Tibial nerve (tissue), 4 donors: ENCODE data around the gene COL8A1. TPM values are rescaled to one million over a fixed set of nuclear protein-coding genes. Genes with fewer than 3 reads are reported as not detected.

ENCODE experiments used
- DNase-seq, 2 donors: peaks; one replicate each; pipeline ENCODE4 v3.0.0-alpha.2; 2019; ENCODE audit warnings: low spot score in 2 of 2
- H3K27ac ChIP-seq, 4 donors: fragments of 200-600 bp; sonication (generic) in 3 of 4; one replicate each; pipeline ENCODE4 v1.5.1; 2017 to 2019; ENCODE audit warnings: mild to moderate bottlenecking in 1 of 4
- H3K27me3 ChIP-seq, 2 donors: fragments of 200-600 bp; sonication (generic) in 1 of 2; one replicate each; pipeline versions ENCODE4 v1.5.1 to v1.6.0; 2017 to 2019
- H3K36me3 ChIP-seq, 3 donors: fragments of 200-600 bp; sonication (generic); one replicate each; pipeline ENCODE4 v1.5.1; 2018 to 2019
- H3K4me1 ChIP-seq, 4 donors: fragments of 200-600 bp; sonication (generic) in 3 of 4; one replicate each; pipeline ENCODE4 v1.5.1; 2017 to 2019
- H3K4me3 ChIP-seq, 4 donors: fragments of 200-600 bp; sonication (generic) in 3 of 4; one replicate each; pipeline ENCODE4 v1.5.1; 2017 to 2019; ENCODE audit warnings: mild to moderate bottlenecking in 1 of 4, moderate library complexity in 1 of 4
- H3K9me3 ChIP-seq, 4 donors: fragments of 200-600 bp; sonication (generic) in 3 of 4; one replicate each; pipeline ENCODE4 v1.5.1; 2017 to 2019
- EP300 ChIP-seq, 2 donors: sonication (generic); formaldehyde crosslinking; IDR thresholded peaks; one replicate each; pipeline ENCODE4 v1.6.1; 2017; ENCODE audit warnings: antibody characterized with exemption in 2 of 2, mild to moderate bottlenecking in 1 of 2
- POLR2A ChIP-seq, 2 donors: fragments of 450-650 bp; IDR thresholded peaks; one replicate each; pipeline ENCODE4 v1.6.1; 2017; ENCODE audit warnings: antibody characterized with exemption in 2 of 2, mild to moderate bottlenecking in 2 of 2, moderate library complexity in 2 of 2
- WGBS, 2 donors: methylation state at CpG; one replicate each; pipeline ENCODE4 v1.1.5; 2018; 5-methylcytosine and 5-hydroxymethylcytosine counted together
- total RNA-seq, 4 donors: library from RNA; depleted of rRNA; stranded (reverse); fragments of >200 nt; gene quantifications; one replicate each; pipeline ENCODE4 v1.1.0, GENCODE V29; 2016
- TF ChIP-seq, protein P1 (sequence below), 5 experiments: fragments of 200-600 bp in 3 of 5; fragments of 450-650 bp in 2 of 5; sonication (generic) in 3 of 5; IDR thresholded peaks; one replicate each; pipeline ENCODE4 v1.5.1; 2016 to 2019; ENCODE audit warnings: antibody characterized with exemption in 5 of 5, mild to moderate bottlenecking in 3 of 5, moderate library complexity in 2 of 5

COL8A1 gene
- total RNA-seq, 4 donors from 2014 or later = 144 to 217 (median 177) TPM

DNA sequence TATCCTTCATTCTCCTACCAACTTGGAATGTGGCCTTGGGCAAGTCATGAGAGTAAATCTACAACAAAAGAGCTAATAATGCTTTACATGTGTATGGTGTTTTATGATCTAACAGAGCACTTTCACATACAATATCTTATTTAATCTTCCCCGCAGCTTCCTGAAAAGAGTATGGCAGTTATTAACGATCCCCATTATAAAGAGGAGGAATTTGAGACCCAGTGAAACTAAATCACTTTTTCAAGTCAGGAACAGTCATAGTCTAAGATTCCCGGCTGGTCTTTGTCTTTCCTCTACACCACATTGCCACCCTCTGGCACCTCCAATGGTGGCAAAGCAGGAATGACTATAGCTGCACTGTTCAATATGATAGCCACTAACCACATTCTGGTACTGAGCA, 109.5 kb downstream of the COL8A1 start:
- peak in 1 of 2 donors; percentile 33 for DNase-seq
- Histone ChIP-seq H3K9me3 (no peaks in the 10 kb centered on the region), H3K4me3 (no peak overlapping the region), H3K27me3 (no peaks in the 10 kb centered on the region), H3K4me1 (peaks cover 0 to 18% (median 0%) of the 10 kb centered on the region in 4 donors), H3K36me3 (no peaks in the 10 kb centered on the region), H3K27ac (peak overlapping the region in 1 of 4 donors; percentile 16)
- TF ChIP-seq EP300 (IDR thresholded peaks at IDR 0.05) = no peak
- TF ChIP-seq, protein P1, sequence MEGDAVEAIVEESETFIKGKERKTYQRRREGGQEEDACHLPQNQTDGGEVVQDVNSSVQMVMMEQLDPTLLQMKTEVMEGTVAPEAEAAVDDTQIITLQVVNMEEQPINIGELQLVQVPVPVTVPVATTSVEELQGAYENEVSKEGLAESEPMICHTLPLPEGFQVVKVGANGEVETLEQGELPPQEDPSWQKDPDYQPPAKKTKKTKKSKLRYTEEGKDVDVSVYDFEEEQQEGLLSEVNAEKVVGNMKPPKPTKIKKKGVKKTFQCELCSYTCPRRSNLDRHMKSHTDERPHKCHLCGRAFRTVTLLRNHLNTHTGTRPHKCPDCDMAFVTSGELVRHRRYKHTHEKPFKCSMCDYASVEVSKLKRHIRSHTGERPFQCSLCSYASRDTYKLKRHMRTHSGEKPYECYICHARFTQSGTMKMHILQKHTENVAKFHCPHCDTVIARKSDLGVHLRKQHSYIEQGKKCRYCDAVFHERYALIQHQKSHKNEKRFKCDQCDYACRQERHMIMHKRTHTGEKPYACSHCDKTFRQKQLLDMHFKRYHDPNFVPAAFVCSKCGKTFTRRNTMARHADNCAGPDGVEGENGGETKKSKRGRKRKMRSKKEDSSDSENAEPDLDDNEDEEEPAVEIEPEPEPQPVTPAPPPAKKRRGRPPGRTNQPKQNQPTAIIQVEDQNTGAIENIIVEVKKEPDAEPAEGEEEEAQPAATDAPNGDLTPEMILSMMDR (IDR thresholded peaks at IDR 0.05) = peak in 3 of 5 experiments; percentile 22 to 41 (median 26)
- WGBS, 2 donors = 34 to 40% methylated on average over 3 of the region's 3 CpGs

GRCh38 chr3:99751649-99752048, 113.3 kb downstream of the COL8A1 start:
- no peak for DNase-seq
- no peaks in the 10 kb centered on the region for H3K9me3 ChIP-seq
- H3K4me3 ChIP-seq = no peak overlapping the region
- no peaks in the 10 kb centered on the region for H3K36me3 ChIP-seq
- 41 to 43% methylated on average over 4 of the region's 4 CpGs for WGBS, 2 donors
- peak overlapping the region in 3 of 4 donors; percentile 14 to 86 (median 39) for H3K27ac ChIP-seq
- H3K27me3 ChIP-seq = no peaks in the 10 kb centered on the region
- H3K4me1 ChIP-seq = peaks cover 0 to 34% (median 3%) of the 10 kb centered on the region in 4 donors
- no peak for TF ChIP-seq POLR2A (IDR thresholded peaks at IDR 0.05)
- no peak for TF ChIP-seq EP300 (IDR thresholded peaks at IDR 0.05)
- TF ChIP-seq, protein P1 (IDR thresholded peaks at IDR 0.05) = no peak

DNA sequence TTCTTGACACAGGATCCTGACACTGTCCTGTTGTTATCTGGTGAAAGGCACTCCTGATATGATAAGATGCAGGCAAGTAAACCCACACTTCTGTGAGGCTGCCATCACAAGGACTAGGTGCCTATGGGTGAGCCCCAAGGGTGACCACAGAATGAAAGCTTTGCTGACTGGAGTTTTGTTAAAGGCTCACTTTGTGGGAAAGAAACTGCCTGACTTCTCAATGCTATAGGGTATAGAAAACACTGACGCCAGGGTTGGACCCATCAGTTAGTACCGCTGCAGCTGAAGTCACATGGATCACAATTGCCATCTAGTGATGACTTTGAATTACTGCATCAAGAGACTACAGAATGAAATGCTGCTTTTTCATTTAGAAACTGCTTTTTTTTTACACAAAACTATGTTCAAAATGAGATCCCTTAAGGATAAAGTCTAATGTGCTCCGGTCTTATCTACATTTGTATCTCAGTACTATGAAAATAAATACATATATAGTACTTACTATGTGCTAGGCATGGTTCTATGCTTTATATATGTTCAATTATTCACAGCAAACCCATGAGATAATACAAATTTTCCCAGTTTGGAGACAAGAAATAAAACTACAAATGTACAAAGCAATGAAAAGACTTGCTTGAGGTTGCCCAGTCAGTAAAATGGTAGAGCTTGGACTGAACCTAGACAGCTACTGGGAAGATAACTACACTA, 115.0 kb downstream of the COL8A1 start:
- Histone ChIP-seq H3K36me3 (no peaks in the 10 kb centered on the region), H3K27ac (peak overlapping the region in 2 of 4 donors; percentile 63 to 86), H3K27me3 (no peaks in the 10 kb centered on the region), H3K4me1 (peaks cover 0 to 34% (median 3%) of the 10 kb centered on the region in 4 donors), H3K4me3 (no peak overlapping the region), H3K9me3 (no peaks in the 10 kb centered on the region)
- DNase-seq = peak in 1 of 2 donors; percentile 22
- WGBS, 2 donors = 3% methylated on average over 3 of the region's 3 CpGs
- TF ChIP-seq, protein P1 (IDR thresholded peaks at IDR 0.05) = peak; percentile 55 to 82 (median 73)
- no peak for TF ChIP-seq POLR2A (IDR thresholded peaks at IDR 0.05)

DNA sequence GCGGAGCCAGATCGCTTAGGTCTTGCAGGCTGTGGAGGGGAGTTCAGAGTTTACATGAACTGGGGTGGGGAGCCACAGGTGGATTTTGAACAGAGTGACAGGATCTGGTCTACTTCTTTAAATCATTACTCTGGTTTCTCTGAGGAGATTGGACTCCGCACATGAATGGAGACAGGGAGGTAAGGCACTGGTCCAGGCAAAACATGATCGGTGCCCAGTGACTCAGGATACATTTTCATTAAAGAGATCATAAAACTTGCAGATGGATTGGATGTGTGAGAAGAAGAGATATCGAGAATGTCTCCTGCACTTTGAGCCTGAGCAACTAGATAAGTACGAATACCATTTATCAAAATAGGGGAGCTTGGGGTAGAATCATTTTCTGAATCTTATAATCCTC, 117.4 kb downstream of the COL8A1 start:
- WGBS, 2 donors = 80 to 81% methylated on average over 6 of the region's 6 CpGs
- DNase-seq = peak in 1 of 2 donors; percentile 39
- TF ChIP-seq, protein P1 (IDR thresholded peaks at IDR 0.05) = no peak
- TF ChIP-seq POLR2A (IDR thresholded peaks at IDR 0.05) (no peak), EP300 (IDR thresholded peaks at IDR 0.05) (no peak)
- no peaks in the 10 kb centered on the region for H3K27me3 ChIP-seq
- H3K36me3 ChIP-seq = no peaks in the 10 kb centered on the region
- H3K9me3 ChIP-seq = no peaks in the 10 kb centered on the region
- no peak overlapping the region for H3K27ac ChIP-seq
- peaks cover 0 to 41% (median 8%) of the 10 kb centered on the region in 4 donors for H3K4me1 ChIP-seq
- H3K4me3 ChIP-seq = no peak overlapping the region

DNA sequence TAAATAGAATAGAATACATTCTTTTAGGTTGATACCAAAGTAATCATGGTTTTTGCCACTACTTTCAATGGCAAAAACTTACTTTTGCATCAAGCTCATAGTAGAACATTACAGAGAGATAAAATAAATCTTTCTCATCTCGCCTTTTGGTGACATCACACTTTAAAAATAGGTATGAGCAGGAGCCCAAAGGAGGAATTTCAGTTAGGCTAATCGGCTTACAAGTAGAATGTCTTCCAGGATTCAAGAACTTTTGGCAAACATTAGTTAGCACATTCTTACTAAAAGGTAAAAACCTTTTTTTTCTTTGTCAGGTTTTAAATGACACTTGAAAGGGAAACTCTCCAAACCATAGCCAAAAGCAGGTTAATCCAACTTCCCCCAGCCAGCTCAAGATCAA, 119.6 kb downstream of the COL8A1 start:
- no peak overlapping the region for H3K27ac ChIP-seq
- 73 to 80% methylated on average over 2 of the region's 2 CpGs for WGBS, 2 donors
- DNase-seq = no peak

More for the DNA sequence above, 119.6 kb downstream of the COL8A1 start:
- TF ChIP-seq POLR2A (IDR thresholded peaks at IDR 0.05) = no peak
- TF ChIP-seq EP300 (IDR thresholded peaks at IDR 0.05) = no peak
- TF ChIP-seq, protein P1 (IDR thresholded peaks at IDR 0.05) = no peak
- Histone ChIP-seq H3K4me1 (peaks cover 0 to 30% (median 9%) of the 10 kb centered on the region in 4 donors), H3K36me3 (no peaks in the 10 kb centered on the region), H3K27me3 (no peaks in the 10 kb centered on the region), H3K4me3 (no peak overlapping the region), H3K9me3 (no peaks in the 10 kb centered on the region)
